ENCODE measurements around the gene TMEM154. TPM values are rescaled to one million over a fixed set of nuclear protein-coding genes. Genes with fewer than 3 reads are reported as not detected.

Gene TMEM154
- total RNA-seq, 4 donors from 2014 or later: 81.9 to 164 (median 132) TPM

DNA sequence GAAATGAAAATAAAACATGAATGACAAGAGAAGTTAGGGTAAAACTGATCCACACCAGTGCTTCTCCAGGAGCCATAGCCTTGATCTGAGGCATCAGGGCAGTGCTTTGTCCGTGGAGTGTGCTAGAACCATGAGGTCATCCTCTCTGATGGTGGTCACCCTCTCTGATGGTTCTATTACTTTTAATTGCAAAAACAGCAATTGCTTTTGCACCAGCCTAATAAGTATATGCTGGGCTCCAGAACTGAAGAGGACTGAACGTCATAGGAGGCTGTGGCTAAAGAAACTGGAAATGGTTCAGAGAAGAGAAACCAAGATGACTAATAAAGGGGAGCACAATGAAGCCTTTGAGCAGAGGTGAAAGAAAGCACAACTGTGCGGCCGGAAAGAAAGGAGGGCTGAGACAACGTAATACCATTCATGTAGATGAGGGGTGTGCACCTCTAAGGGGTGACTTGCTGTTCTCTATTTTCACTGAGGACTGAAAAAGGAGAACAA, 17.0 kb upstream of the TMEM154 start:
- H3K27ac ChIP-seq: peak overlapping the region; percentile 77
- no peak overlapping the region for H3K4me3 ChIP-seq
- WGBS: 36% methylated on average over 5 of the region's 5 CpGs
- no peaks in the 10 kb centered on the region for H3K9me3 ChIP-seq
- H3K27me3 ChIP-seq: no peaks in the 10 kb centered on the region
- peaks cover 44% of the 10 kb centered on the region for H3K4me1 ChIP-seq
- no peaks in the 10 kb centered on the region for H3K36me3 ChIP-seq
- no peak for DNase-seq (ENCODE audit: low spot score in 2 of 2)
- TF ChIP-seq POLR2A (IDR thresholded peaks at IDR 0.05) (no peak), EP300 (IDR thresholded peaks at IDR 0.05) (no peak), POLR2AphosphoS5 (IDR thresholded peaks at IDR 0.05) (no peak)
- TF ChIP-seq, protein P1, sequence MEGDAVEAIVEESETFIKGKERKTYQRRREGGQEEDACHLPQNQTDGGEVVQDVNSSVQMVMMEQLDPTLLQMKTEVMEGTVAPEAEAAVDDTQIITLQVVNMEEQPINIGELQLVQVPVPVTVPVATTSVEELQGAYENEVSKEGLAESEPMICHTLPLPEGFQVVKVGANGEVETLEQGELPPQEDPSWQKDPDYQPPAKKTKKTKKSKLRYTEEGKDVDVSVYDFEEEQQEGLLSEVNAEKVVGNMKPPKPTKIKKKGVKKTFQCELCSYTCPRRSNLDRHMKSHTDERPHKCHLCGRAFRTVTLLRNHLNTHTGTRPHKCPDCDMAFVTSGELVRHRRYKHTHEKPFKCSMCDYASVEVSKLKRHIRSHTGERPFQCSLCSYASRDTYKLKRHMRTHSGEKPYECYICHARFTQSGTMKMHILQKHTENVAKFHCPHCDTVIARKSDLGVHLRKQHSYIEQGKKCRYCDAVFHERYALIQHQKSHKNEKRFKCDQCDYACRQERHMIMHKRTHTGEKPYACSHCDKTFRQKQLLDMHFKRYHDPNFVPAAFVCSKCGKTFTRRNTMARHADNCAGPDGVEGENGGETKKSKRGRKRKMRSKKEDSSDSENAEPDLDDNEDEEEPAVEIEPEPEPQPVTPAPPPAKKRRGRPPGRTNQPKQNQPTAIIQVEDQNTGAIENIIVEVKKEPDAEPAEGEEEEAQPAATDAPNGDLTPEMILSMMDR (IDR thresholded peaks at IDR 0.05): no peak

GRCh38 chr4:152693871-152694270, 14.1 kb upstream of the TMEM154 start:
- Histone ChIP-seq H3K4me1 (peaks cover 34% of the 10 kb centered on the region), H3K27ac (peak overlapping the region; percentile 61), H3K4me3 (no peak overlapping the region), H3K9me3 (no peaks in the 10 kb centered on the region), H3K36me3 (no peaks in the 10 kb centered on the region), H3K27me3 (no peaks in the 10 kb centered on the region)
- WGBS: 47% methylated on average over 5 of the region's 5 CpGs
- no peak for TF ChIP-seq POLR2AphosphoS5 (IDR thresholded peaks at IDR 0.05)
- TF ChIP-seq EP300 (IDR thresholded peaks at IDR 0.05): no peak
- TF ChIP-seq, protein P1 (IDR thresholded peaks at IDR 0.05): no peak
- no peak for TF ChIP-seq POLR2A (IDR thresholded peaks at IDR 0.05)
- no peak for DNase-seq (ENCODE audit: low spot score in 2 of 2)

GRCh38 chr4:152691761-152692160, 12.0 kb upstream of the TMEM154 start:
- H3K4me3 ChIP-seq: no peak overlapping the region
- H3K36me3 ChIP-seq: no peaks in the 10 kb centered on the region
- H3K27ac ChIP-seq: no peak overlapping the region
- H3K9me3 ChIP-seq: no peaks in the 10 kb centered on the region
- 100% methylated on average over 1 of the region's 1 CpG for WGBS
- H3K27me3 ChIP-seq: no peaks in the 10 kb centered on the region
- no peak for DNase-seq (ENCODE audit: low spot score in 2 of 2)
- TF ChIP-seq EP300 (IDR thresholded peaks at IDR 0.05): no peak
- no peak for TF ChIP-seq POLR2AphosphoS5 (IDR thresholded peaks at IDR 0.05)
- TF ChIP-seq POLR2A (IDR thresholded peaks at IDR 0.05): no peak
- TF ChIP-seq, protein P1 (IDR thresholded peaks at IDR 0.05): no peak
- H3K4me1 ChIP-seq: peaks cover 19% of the 10 kb centered on the region

GRCh38 chr4:152690706-152691651, 11.2 kb upstream of the TMEM154 start:
- Histone ChIP-seq H3K4me1 (peaks cover 11% of the 10 kb centered on the region), H3K4me3 (no peak overlapping the region), H3K27me3 (no peaks in the 10 kb centered on the region), H3K27ac (no peak overlapping the region), H3K9me3 (no peaks in the 10 kb centered on the region), H3K36me3 (no peaks in the 10 kb centered on the region)
- TF ChIP-seq, protein P1 (IDR thresholded peaks at IDR 0.05): no peak
- TF ChIP-seq EP300 (IDR thresholded peaks at IDR 0.05) (no peak), POLR2A (IDR thresholded peaks at IDR 0.05) (no peak)
- no peak for DNase-seq (ENCODE audit: low spot score in 2 of 2)
- 67% methylated on average over 4 of the region's 4 CpGs for WGBS
